CD4-positive, alpha-beta memory T cell (primary cell): ENCODE measurements around the gene SLC37A1. TPM values are rescaled to one million over a fixed set of nuclear protein-coding genes. Genes with fewer than 3 reads are reported as not detected.

Experiments used
- CTCF ChIA-PET: fragments of 350-600 bp; sonication (Branson Sonifier 250); formaldehyde crosslinking; loops from one replicate; lab custom pipeline; 2021; ENCODE audit warnings: inconsistent platforms; ENCODE audit not compliant: partially characterized antibody; lab: Charles Lee
- POLR2A ChIA-PET: fragments of 350-600 bp; sonication (Branson Sonifier 250); formaldehyde crosslinking; loops from one replicate; lab custom pipeline; 2021; ENCODE audit not compliant: partially characterized antibody; lab: Charles Lee
- DNase-seq, 5 donors: peaks; one replicate each; pipeline versions ENCODE4 v3.0.0 to v3.0.0-alpha.2; 2020 to 2022; ENCODE audit warnings: mixed read lengths in 1 of 5
- H3K27ac ChIP-seq: one replicate; pipeline ENCODE4 v1.7.0; 2013; ENCODE audit warnings: low read depth, low read length
- H3K27me3 ChIP-seq: 2 replicates; pipeline ENCODE4 v1.7.0; 2013; ENCODE audit warnings: mild to moderate bottlenecking, low read length, moderate library complexity; ENCODE audit not compliant: insufficient read depth
- H3K36me3 ChIP-seq: 2 replicates; pipeline ENCODE4 v1.7.0; 2013; ENCODE audit warnings: mild to moderate bottlenecking, low read length, moderate library complexity; ENCODE audit not compliant: insufficient read depth
- H3K4me1 ChIP-seq: 2 replicates; pipeline ENCODE4 v1.7.0; 2013; ENCODE audit warnings: mild to moderate bottlenecking, low read length, moderate library complexity; ENCODE audit not compliant: insufficient read depth
- H3K4me3 ChIP-seq, 2 donors: one replicate each; pipeline ENCODE4 v1.7.0; 2013; ENCODE audit warnings: low read length in 2 of 2, mild to moderate bottlenecking in 1 of 2
- H3K9me3 ChIP-seq, 2 donors: one replicate each; pipeline ENCODE4 v1.7.0; 2013; ENCODE audit warnings: low read length in 2 of 2, control low read depth in 1 of 2; ENCODE audit not compliant: control insufficient read depth in 1 of 2
- H3K27ac Mint-ChIP-seq, 7 donors: one replicate each; pipeline ENCODE4 v1.8.0; 2020 to 2021; ENCODE audit warnings: mixed read lengths in 7 of 7, mild to moderate bottlenecking in 6 of 7, inconsistent platforms in 3 of 7, moderate library complexity in 3 of 7
- H3K27me3 Mint-ChIP-seq, 2 donors: one replicate each; pipeline ENCODE4 v1.8.0; 2020 to 2021; ENCODE audit warnings: mixed read lengths in 2 of 2
- H3K36me3 Mint-ChIP-seq, 2 donors: one replicate each; pipeline ENCODE4 v1.8.0; 2020 to 2021; ENCODE audit warnings: mixed read lengths in 2 of 2, inconsistent platforms in 1 of 2, mild to moderate bottlenecking in 1 of 2
- H3K4me1 Mint-ChIP-seq, 4 donors: one replicate each; pipeline ENCODE4 v1.8.0; 2020 to 2021; ENCODE audit warnings: mixed read lengths in 4 of 4, mild to moderate bottlenecking in 1 of 4
- H3K4me3 Mint-ChIP-seq, 8 donors: one replicate each; pipeline ENCODE4 v1.8.0; 2020 to 2021; ENCODE audit warnings: mixed read lengths in 8 of 8, mild to moderate bottlenecking in 7 of 8, moderate library complexity in 6 of 8, inconsistent platforms in 3 of 8
- H3K9me3 Mint-ChIP-seq, 8 donors: one replicate each; pipeline ENCODE4 v1.8.0; 2020 to 2021; ENCODE audit warnings: mixed read lengths in 8 of 8, mild to moderate bottlenecking in 5 of 8, inconsistent platforms in 3 of 8, moderate library complexity in 1 of 8
- intact Hi-C: fragments of 100-400 bp; cut with micrococcal nuclease; formaldehyde crosslinking; loops from one replicate; pipeline ENCODE4 v1.15.1; 2023
- polyA plus RNA-seq, 2 donors: library from polyadenylated mRNA; unstranded; fragments of 300-500 nt; fragmentation: Illumina TruSeq; gene quantifications; one replicate each; pipeline ENCODE4 v1.2.3, GENCODE V29; 2021
- total RNA-seq, 2 experiments: library from RNA; stranded (reverse); gene quantifications; one replicate each; pipeline ENCODE4 v1.2.3, GENCODE V29; 2021

The SLC37A1 gene
- total and polyA plus RNA-seq, 4 experiments from 2014 or later = 4.7 to 18.5 (median 12.6) TPM

DNA sequence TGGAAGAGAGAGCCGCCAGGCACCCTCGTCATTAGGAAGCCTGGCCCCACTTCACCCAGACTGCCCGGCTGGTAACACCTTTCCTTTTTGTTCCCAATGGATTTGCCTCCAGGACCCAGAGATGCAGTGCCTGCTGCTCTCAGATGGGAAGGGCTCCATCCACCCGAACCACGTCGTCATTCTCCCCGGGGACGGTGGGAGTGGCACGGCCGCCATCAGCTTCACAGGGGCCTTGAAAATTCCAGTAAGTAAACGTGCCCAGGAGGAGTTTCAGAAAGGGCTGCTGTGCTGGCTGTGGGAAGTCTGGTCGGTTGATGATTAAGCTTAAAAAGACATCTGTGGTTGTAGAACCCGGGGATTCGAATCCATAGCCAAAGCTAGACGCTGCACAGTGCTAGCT, 45.2 kb downstream of the SLC37A1 start:
- Mint-ChIP-seq H3K4me3 (no peak overlapping the region), H3K9me3 (no peaks in the 10 kb centered on the region), H3K4me1 (peaks cover 0 to 1% (median 0%) of the 10 kb centered on the region in 4 donors), H3K27ac (no peak overlapping the region), H3K36me3 (peaks cover 60 to 75% of the 10 kb centered on the region in 2 donors), H3K27me3 (no peaks in the 10 kb centered on the region)
- H3K4me3 ChIP-seq = no peak overlapping the region
- no peak overlapping the region for H3K27ac ChIP-seq
- DNase-seq = no peak
- POLR2A ChIA-PET = no interaction called here
- H3K4me1 ChIP-seq = no peaks in the 10 kb centered on the region
- H3K27me3 ChIP-seq = no peaks in the 10 kb centered on the region
- H3K9me3 ChIP-seq = no peaks in the 10 kb centered on the region
- H3K36me3 ChIP-seq = peaks cover 24% of the 10 kb centered on the region
- intact Hi-C loops = no loop called here
- CTCF ChIA-PET = no interaction called here

DNA sequence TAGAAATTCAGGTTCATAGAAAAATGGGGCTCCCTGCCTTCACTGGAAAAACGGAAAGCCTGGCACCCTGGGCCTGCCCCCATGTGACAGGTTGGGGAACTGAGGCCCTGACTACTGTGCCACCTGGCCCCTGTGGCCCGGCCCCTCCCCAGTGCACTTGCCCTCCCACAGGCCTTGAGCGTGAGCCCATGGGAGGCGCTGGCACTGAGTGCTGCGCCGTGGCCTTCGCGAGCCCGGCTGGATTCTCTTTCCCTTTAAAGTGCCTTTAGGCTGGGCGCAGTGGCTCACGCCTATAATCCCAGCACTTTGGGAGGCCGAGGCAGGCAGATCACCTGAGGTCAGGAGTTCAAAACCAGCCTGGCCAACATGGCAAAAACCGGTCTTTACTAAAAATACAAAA, 45.7 kb downstream of the SLC37A1 start:
- intact Hi-C loops = no loop called here
- ChIA-PET CTCF (no interaction called here), POLR2A (no interaction called here)
- Histone ChIP-seq H3K4me1 (no peaks in the 10 kb centered on the region), H3K36me3 (peaks cover 25% of the 10 kb centered on the region), H3K4me3 (no peak overlapping the region), H3K27me3 (no peaks in the 10 kb centered on the region), H3K9me3 (no peaks in the 10 kb centered on the region), H3K27ac (no peak overlapping the region)
- Mint-ChIP-seq H3K36me3 (peaks cover 55 to 75% of the 10 kb centered on the region in 2 donors), H3K27ac (peak overlapping the region in 1 of 7 donors; percentile 18), H3K9me3 (no peaks in the 10 kb centered on the region), H3K4me3 (no peak overlapping the region), H3K27me3 (no peaks in the 10 kb centered on the region), H3K4me1 (peaks cover 0 to 1% (median 0%) of the 10 kb centered on the region in 4 donors)
- no peak for DNase-seq

DNA sequence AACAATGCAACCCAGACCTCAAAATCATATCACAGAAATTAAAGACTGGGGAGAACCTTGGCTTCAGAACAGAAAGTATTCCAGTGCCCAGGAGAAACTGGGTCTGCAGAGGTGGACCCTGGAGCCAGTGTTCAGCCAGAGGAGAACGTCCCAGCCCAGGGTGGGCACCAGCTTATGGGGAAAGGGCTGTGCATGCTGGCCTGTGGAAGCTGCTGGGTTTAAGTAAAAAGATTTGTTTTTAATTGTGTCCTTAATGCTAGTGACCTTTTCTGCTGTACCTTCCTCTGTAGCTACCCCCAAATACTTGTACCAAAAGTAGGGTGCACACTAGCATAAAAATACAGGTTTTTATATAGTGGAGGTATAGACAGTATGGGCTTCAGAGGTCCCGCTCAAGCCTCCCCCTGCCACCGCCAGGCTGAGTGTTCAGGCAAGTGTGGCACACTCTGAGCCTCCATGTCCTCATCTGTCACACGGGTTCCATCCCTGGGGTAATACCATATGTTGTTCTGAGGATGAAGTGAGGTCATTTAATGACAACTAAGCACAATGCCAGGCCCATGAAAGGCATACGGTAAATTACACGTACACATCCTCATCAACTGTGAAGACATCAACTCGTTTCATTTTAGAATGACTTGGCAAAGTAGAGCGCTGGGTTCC, 47.0 kb downstream of the SLC37A1 start:
- intact Hi-C loops = no loop called here
- H3K27me3 Mint-ChIP-seq = no peaks in the 10 kb centered on the region
- H3K27ac Mint-ChIP-seq = no peak overlapping the region
- H3K4me1 Mint-ChIP-seq = peaks cover 0 to 1% (median 0%) of the 10 kb centered on the region in 4 donors
- Histone ChIP-seq H3K27me3 (no peaks in the 10 kb centered on the region), H3K27ac (no peak overlapping the region), H3K4me1 (no peaks in the 10 kb centered on the region), H3K9me3 (no peaks in the 10 kb centered on the region), H3K36me3 (peaks cover 25% of the 10 kb centered on the region), H3K4me3 (no peak overlapping the region)
- DNase-seq = no peak
- no peaks in the 10 kb centered on the region for H3K9me3 Mint-ChIP-seq
- H3K36me3 Mint-ChIP-seq = peaks cover 46 to 72% of the 10 kb centered on the region in 2 donors
- POLR2A ChIA-PET = no interaction called here
- CTCF ChIA-PET = no interaction called here
- no peak overlapping the region for H3K4me3 Mint-ChIP-seq

DNA sequence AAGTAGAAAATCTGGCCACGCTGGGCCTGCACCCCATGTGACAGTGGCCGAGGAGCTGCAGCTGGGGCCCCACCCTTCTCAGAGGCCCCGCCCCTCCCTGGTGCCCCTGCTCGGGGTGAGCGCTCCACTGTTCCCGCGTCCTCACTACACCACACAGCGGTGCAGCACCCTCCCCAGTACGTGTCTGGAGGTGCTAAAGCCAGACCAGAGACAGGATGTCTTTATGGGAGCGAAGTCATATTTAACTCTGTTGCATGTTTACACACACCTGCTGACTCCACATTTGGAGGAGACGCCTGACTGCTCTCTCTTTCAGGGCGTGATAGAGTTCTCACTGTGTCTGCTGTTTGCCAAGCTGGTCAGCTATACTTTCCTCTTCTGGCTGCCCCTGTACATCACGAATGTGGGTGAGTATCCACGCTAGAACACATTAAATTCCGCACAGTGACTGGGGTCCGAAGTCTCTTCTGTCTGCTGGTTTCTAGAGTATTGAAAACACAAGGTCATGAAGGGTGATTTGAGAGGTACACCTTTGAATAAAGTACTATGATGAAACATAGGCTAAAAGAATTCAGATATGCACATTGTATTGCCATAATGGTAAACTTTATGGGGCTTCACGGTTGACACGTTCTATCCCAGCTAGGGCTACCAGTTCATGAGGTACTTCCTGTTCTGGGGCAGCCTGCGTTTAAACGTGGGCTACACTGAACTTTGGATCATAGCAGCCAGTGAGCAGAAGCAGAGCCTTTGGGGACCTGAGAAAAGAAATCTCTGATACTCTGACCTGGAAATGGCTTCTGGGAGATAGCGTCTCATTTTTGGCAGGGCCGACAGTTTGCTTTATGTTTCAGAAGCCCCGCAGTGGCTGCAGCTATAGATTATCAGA, 48.4 kb downstream of the SLC37A1 start:
- peaks cover 44 to 68% of the 10 kb centered on the region in 2 donors for H3K36me3 Mint-ChIP-seq
- Histone ChIP-seq H3K4me1 (no peaks in the 10 kb centered on the region), H3K9me3 (no peaks in the 10 kb centered on the region), H3K36me3 (peaks cover 25% of the 10 kb centered on the region), H3K27ac (no peak overlapping the region), H3K4me3 (no peak overlapping the region), H3K27me3 (no peaks in the 10 kb centered on the region)
- POLR2A ChIA-PET = no interaction called here
- peak overlapping the region in 3 of 7 donors; percentile 2 to 63 (median 32) for H3K27ac Mint-ChIP-seq
- no peaks in the 10 kb centered on the region for H3K9me3 Mint-ChIP-seq
- CTCF ChIA-PET = no interaction called here
- peaks cover 0 to 1% (median 0%) of the 10 kb centered on the region in 4 donors for H3K4me1 Mint-ChIP-seq
- no peaks in the 10 kb centered on the region for H3K27me3 Mint-ChIP-seq
- DNase-seq = no peak
- intact Hi-C loops = no loop called here
- H3K4me3 Mint-ChIP-seq = no peak overlapping the region

GRCh38 chr21:42562816-42563215, 49.2 kb downstream of the SLC37A1 start:
- DNase-seq = no peak
- Histone ChIP-seq H3K9me3 (no peaks in the 10 kb centered on the region), H3K27me3 (no peaks in the 10 kb centered on the region), H3K27ac (no peak overlapping the region), H3K4me3 (no peak overlapping the region), H3K4me1 (no peaks in the 10 kb centered on the region), H3K36me3 (peaks cover 30% of the 10 kb centered on the region)
- H3K4me1 Mint-ChIP-seq = peaks cover 0 to 1% (median 0%) of the 10 kb centered on the region in 4 donors
- peaks cover 50 to 70% of the 10 kb centered on the region in 2 donors for H3K36me3 Mint-ChIP-seq
- intact Hi-C loops = no loop called here
- POLR2A ChIA-PET = no interaction called here
- H3K27ac Mint-ChIP-seq = peak overlapping the region in 1 of 7 donors; percentile 42
- H3K27me3 Mint-ChIP-seq = no peaks in the 10 kb centered on the region
- CTCF ChIA-PET = no interaction called here
- H3K4me3 Mint-ChIP-seq = no peak overlapping the region
- H3K9me3 Mint-ChIP-seq = no peaks in the 10 kb centered on the region

GRCh38 chr21:42563261-42563660, 49.6 kb downstream of the SLC37A1 start:
- H3K36me3 Mint-ChIP-seq = peaks cover 48 to 74% of the 10 kb centered on the region in 2 donors
- Histone ChIP-seq H3K27ac (no peak overlapping the region), H3K36me3 (peaks cover 34% of the 10 kb centered on the region), H3K4me3 (no peak overlapping the region), H3K9me3 (no peaks in the 10 kb centered on the region), H3K4me1 (no peaks in the 10 kb centered on the region), H3K27me3 (no peaks in the 10 kb centered on the region)
- no peaks in the 10 kb centered on the region for H3K27me3 Mint-ChIP-seq
- DNase-seq = no peak
- POLR2A ChIA-PET = no interaction called here
- intact Hi-C loops = no loop called here
- no peak overlapping the region for H3K4me3 Mint-ChIP-seq
- H3K27ac Mint-ChIP-seq = no peak overlapping the region
- CTCF ChIA-PET = no interaction called here
- peaks cover 0 to 1% (median 0%) of the 10 kb centered on the region in 4 donors for H3K4me1 Mint-ChIP-seq
- no peaks in the 10 kb centered on the region for H3K9me3 Mint-ChIP-seq

DNA sequence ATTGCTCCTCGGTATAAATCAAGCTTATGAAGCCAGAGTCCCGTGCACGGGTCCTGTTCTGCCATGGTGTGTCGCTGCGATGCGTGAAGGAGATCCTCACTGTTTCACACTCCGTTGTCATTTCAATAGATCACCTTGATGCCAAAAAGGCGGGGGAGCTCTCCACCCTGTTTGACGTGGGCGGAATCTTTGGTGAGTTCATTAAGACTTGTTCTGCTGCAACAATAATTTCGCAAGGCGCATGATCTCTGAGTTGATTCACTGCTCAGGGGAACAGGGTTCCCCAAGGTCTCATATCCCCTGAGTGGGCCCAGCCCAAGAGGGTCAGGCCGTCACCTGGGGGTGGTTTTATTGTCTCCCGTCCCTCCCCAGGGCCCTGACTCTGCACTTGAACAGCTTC, 50.0 kb downstream of the SLC37A1 start:
- Histone ChIP-seq H3K4me3 (no peak overlapping the region), H3K36me3 (peaks cover 35% of the 10 kb centered on the region), H3K4me1 (no peaks in the 10 kb centered on the region), H3K27me3 (no peaks in the 10 kb centered on the region), H3K27ac (no peak overlapping the region), H3K9me3 (no peaks in the 10 kb centered on the region)
- Mint-ChIP-seq H3K27ac (no peak overlapping the region), H3K9me3 (no peaks in the 10 kb centered on the region), H3K4me3 (no peak overlapping the region), H3K36me3 (peaks cover 49 to 74% of the 10 kb centered on the region in 2 donors), H3K27me3 (no peaks in the 10 kb centered on the region), H3K4me1 (peaks cover 0 to 1% (median 0%) of the 10 kb centered on the region in 4 donors)
- DNase-seq = no peak
- ChIA-PET CTCF (no interaction called here), POLR2A (no interaction called here)
- intact Hi-C loops = no loop called here
